Cardiac fibroblast (primary cell): ENCODE results near the gene COL3A1.

Experiments used
- DNase-seq, 2 donors: peaks; one replicate each; pipeline versions ENCODE4 v3.0.0 to v3.0.0-alpha.2; 2010; ENCODE audit warnings: low read depth in 2 of 2
- H3K4me3 ChIP-seq, 2 donors: replicated peaks in 1 of 2; 1 replicate in 1 of 2; 2 replicates in 1 of 2; pipeline ENCODE4 v1.5.1; 2011; ENCODE audit warnings: low read depth in 2 of 2, low read length in 2 of 2, mild to moderate bottlenecking in 2 of 2, moderate library complexity in 1 of 2
- TF ChIP-seq, protein P1 (sequence below): IDR thresholded peaks from one replicate; pipeline ENCODE4 v1.5.1; 2011; ENCODE audit warnings: low read depth, mild to moderate bottlenecking, low read length, inconsistent platforms

Gene COL3A1

DNA sequence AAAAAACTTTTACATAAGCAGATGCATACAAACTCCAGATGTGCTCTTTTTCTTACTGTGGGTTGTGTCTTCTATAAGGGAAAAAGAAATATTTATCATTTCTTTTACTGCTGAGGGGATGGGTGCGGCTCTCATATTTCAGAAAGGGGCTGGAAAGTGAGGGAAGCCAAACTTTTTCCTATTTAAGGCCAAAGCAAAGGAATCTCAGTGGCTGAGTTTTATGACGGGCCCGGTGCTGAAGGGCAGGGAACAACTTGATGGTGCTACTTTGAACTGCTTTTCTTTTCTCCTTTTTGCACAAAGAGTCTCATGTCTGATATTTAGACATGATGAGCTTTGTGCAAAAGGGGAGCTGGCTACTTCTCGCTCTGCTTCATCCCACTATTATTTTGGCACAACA, at the start of gene COL3A1:
Gene COL3A1, plus strand, starts transcription at position 210 of the 400 bp plus-strand sequence. Its CDS starts 117 bp downstream, at position 327.
- H3K4me3 ChIP-seq: peak within 1 kb of the TSS; percentile 60 to 71
- TF ChIP-seq, protein P1, sequence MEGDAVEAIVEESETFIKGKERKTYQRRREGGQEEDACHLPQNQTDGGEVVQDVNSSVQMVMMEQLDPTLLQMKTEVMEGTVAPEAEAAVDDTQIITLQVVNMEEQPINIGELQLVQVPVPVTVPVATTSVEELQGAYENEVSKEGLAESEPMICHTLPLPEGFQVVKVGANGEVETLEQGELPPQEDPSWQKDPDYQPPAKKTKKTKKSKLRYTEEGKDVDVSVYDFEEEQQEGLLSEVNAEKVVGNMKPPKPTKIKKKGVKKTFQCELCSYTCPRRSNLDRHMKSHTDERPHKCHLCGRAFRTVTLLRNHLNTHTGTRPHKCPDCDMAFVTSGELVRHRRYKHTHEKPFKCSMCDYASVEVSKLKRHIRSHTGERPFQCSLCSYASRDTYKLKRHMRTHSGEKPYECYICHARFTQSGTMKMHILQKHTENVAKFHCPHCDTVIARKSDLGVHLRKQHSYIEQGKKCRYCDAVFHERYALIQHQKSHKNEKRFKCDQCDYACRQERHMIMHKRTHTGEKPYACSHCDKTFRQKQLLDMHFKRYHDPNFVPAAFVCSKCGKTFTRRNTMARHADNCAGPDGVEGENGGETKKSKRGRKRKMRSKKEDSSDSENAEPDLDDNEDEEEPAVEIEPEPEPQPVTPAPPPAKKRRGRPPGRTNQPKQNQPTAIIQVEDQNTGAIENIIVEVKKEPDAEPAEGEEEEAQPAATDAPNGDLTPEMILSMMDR: no peak
- DNase-seq: peak; percentile 93 to 96

- TF ChIP-seq, protein P1: no peak
These were observed 45.5 kb upstream of the COL3A1 start for GRCh38 chr2:188928643-188929042.

DNA sequence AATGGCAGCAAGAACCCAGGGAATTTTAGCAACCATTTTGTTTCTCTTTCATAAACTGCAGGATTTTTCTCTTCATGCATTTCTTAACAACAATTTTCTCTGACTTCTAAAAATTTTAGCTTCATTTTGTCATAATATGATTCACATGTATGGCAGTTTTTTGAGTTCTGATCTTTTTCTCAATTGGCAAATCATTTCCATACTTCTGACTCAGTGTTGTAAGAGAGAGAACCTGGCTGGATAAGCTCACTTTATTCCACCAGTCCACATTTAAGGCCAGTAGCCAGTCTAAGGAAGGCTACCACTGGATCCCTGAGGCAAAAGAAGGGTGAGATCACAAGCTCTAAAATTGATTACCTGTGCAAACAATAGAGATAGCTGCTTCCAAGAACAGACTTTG, 42.8 kb upstream of the COL3A1 start:
- TF ChIP-seq, protein P1: no peak
- H3K4me3 ChIP-seq: no peak overlapping the region
- peak in 1 of 2 donors; percentile 75 for DNase-seq

More at GRCh38 chr2:188928643-188929042, 45.5 kb upstream of the COL3A1 start:
- DNase-seq: no peak
- H3K4me3 ChIP-seq: no peak overlapping the region

DNA sequence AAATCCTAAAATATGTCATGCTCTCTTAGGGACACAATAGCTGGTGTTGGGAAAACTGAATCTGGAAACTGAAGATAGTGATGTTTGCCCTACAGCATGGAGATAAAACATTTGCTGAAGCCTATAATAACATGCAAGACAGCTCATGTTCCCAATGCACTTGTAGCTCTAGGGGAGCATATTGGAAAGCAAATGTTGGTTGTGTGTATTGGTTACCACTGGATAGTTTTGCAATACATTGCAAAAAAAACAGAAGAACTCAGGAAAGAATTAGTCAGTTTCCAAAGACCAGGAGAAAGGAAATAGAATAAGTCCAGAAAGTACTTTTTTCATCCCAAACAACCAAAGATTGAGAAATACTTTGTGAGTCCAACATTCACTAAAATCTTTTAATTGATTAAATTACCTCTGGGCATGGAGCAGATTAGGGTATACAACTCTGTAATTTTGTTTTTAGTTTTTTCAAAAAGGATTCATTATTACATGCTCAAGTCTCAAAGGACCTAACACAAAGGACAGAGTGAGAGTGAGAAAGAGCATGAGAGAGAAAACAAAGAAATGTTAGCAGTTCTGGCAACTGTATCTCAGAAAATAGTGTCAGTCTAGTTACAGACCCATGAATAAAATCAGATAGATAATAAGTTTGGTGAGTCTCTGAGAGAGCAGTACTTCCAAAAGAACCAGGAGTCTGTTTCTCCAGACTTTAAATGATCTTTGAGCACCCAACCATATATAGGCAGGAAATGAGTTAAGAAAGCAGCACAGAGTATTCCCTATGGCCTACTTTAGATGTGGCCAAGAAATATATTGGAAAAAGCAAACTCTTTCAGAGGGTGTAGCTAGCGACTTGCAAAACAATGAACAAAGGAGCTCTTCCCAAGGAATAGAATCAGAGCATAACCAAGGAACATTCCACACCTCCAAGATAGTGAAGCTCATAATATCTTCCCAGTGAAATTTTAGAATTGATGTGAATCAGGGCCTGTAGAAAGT, 36.6 kb upstream of the COL3A1 start:
- DNase-seq: peak; percentile 92 to 95
- TF ChIP-seq, protein P1: no peak
- no peak overlapping the region for H3K4me3 ChIP-seq

GRCh38 chr2:188940171-188940570, 34.0 kb upstream of the COL3A1 start:
- peak; percentile 68 to 71 for DNase-seq
- TF ChIP-seq, protein P1: no peak
- H3K4me3 ChIP-seq: no peak overlapping the region

DNA sequence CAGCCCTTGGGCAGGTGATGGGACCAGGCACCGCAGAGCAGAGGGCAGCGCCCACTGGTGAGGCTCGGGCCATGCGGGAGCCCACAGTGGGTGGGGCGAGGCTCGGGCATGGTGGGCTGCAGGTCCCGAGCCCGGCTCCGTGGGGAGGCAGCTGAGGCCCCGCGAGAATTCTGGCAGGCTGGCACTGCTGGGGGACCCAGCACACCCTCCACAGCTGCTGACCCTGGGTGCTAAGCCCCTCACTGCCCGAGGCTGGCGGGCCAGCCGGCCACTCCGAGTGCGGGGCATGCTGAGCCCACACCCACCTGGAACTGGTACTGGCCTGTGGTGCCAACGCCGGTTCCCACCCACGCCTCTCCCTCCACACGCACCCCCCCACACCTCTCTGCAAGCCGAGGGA, 29.7 kb upstream of the COL3A1 start:
- TF ChIP-seq, protein P1: no peak
- no peak overlapping the region for H3K4me3 ChIP-seq
- no peak for DNase-seq
